Cardiac muscle cell (in vitro differentiated cells and primary cell): ENCODE measurements around the gene TBC1D8. TPM values are rescaled to one million over a fixed set of nuclear protein-coding genes. Genes with fewer than 3 reads are reported as not detected.

ENCODE experiments used
- DNase-seq, 2 donors: peaks; one replicate each; pipeline versions ENCODE4 v3.0.0 to v3.0.0-alpha.2; 2010 to 2017; ENCODE audit warnings: low read depth in 1 of 2, low spot score in 1 of 2
- H3K27ac ChIP-seq: fragments of 200-600 bp; sonication (generic); 2 replicates; pipeline ENCODE4 v1.5.1; 2016
- H3K27me3 ChIP-seq: fragments of 200-600 bp; sonication (generic); 2 replicates; pipeline ENCODE4 v1.6.0; 2016; ENCODE audit warnings: control low read depth
- H3K36me3 ChIP-seq: fragments of 200-600 bp; sonication (generic); 2 replicates; pipeline ENCODE4 v1.5.1; 2016; ENCODE audit warnings: control low read depth
- H3K4me1 ChIP-seq: fragments of 200-600 bp; sonication (generic); 2 replicates; pipeline ENCODE4 v1.8.1; 2017; ENCODE audit warnings: low read depth, mild to moderate bottlenecking, mixed run types
- H3K4me3 ChIP-seq: fragments of 200-600 bp; sonication (generic); 2 replicates; pipeline ENCODE4 v1.5.1; 2016; ENCODE audit warnings: mild to moderate bottlenecking
- H3K9me3 ChIP-seq: fragments of 200-600 bp; sonication (generic); 2 replicates; pipeline ENCODE4 v1.5.1; 2017; ENCODE audit warnings: low read depth, mild to moderate bottlenecking, control low read depth
- polyA plus RNA-seq: library from polyadenylated mRNA; unstranded; fragments of >200 nt; fragmentation: Nextera tagmentation; extraction: Ambion mirVana; gene quantifications from 2 replicates; pipeline ENCODE4 v1.2.1, GENCODE V29; 2016
- total RNA-seq: library from RNA; depleted of rRNA; stranded (reverse); fragments of >200 nt; gene quantifications from 2 replicates; pipeline ENCODE4 v1.2.3, GENCODE V29; 2016
- TF ChIP-seq, protein P1 (sequence below): IDR thresholded peaks from 2 replicates; pipeline ENCODE4 v1.5.1; 2012; ENCODE audit warnings: low read depth, mild to moderate bottlenecking, low read length

TBC1D8 gene
- total and polyA plus RNA-seq, 2 experiments from 2014 or later = 15.2 to 23.2 TPM

DNA sequence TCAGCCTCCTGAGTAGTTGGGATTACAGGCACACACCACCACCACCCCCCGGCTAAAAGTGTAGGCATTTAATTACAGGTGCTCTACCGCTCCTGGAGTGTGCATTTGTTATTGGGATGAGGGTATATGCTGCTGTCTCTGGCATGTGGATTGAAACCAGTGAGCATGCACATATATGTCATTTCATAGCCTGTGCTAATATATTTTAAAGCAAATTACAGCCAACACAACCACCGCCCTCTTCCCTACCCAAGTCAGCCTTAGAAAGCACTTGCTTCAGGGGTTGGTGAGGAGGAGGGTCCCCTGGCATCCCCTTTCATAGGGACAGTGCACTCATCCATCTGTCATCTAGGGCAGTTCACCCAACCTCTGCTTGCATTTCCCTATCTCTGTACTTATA, 10.5 kb upstream of the TBC1D8 start:
- Histone ChIP-seq H3K9me3 (no peaks in the 10 kb centered on the region), H3K4me3 (no peak overlapping the region), H3K36me3 (no peaks in the 10 kb centered on the region), H3K27ac (no peak overlapping the region), H3K4me1 (no peaks in the 10 kb centered on the region), H3K27me3 (no peaks in the 10 kb centered on the region)
- no peak for DNase-seq
- TF ChIP-seq, protein P1, sequence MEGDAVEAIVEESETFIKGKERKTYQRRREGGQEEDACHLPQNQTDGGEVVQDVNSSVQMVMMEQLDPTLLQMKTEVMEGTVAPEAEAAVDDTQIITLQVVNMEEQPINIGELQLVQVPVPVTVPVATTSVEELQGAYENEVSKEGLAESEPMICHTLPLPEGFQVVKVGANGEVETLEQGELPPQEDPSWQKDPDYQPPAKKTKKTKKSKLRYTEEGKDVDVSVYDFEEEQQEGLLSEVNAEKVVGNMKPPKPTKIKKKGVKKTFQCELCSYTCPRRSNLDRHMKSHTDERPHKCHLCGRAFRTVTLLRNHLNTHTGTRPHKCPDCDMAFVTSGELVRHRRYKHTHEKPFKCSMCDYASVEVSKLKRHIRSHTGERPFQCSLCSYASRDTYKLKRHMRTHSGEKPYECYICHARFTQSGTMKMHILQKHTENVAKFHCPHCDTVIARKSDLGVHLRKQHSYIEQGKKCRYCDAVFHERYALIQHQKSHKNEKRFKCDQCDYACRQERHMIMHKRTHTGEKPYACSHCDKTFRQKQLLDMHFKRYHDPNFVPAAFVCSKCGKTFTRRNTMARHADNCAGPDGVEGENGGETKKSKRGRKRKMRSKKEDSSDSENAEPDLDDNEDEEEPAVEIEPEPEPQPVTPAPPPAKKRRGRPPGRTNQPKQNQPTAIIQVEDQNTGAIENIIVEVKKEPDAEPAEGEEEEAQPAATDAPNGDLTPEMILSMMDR = no peak

DNA sequence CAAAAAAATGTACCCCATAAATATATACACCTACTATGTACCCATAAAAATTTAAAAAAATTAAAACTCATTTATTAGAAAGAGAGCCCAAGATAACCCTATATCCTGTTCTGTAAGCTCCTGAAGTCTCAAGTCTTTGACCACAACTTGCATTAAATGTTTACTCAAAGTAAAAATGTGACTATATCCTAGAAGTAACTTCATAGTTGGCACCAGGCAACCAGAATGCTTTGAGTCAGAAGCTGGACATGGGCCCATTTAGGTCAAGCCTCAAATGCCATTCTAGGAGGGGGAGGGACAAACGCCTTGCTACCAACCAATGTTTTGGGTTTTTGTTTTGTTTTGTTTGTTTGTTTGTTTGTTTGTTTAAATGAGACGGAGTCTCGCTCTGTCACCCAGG, 9.3 kb upstream of the TBC1D8 start:
- Histone ChIP-seq H3K27me3 (no peaks in the 10 kb centered on the region), H3K36me3 (no peaks in the 10 kb centered on the region), H3K9me3 (no peaks in the 10 kb centered on the region), H3K27ac (no peak overlapping the region), H3K4me1 (no peaks in the 10 kb centered on the region), H3K4me3 (no peak overlapping the region)
- DNase-seq = peak in 1 of 2 donors; percentile 61
- TF ChIP-seq, protein P1 = no peak

DNA sequence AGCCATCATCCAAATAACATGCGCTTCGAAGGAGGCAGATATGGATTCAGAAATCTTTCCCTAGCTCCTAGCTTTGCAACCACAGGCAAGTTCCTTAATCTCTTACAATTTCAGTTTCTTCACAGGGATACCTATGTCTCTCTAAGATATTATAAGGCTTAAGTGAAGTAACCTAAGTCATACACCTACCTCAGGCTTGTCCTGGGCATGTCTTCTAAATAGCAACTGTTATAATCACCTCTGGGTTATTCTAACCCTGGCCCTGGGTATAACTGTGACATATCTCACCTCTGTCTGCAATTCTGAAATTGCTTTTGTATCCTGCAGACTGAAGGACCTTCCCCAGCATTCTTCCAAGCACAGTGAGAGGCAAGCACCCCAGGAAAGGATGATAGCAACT, 8.3 kb upstream of the TBC1D8 start:
- Histone ChIP-seq H3K9me3 (no peaks in the 10 kb centered on the region), H3K4me3 (no peak overlapping the region), H3K36me3 (no peaks in the 10 kb centered on the region), H3K27ac (no peak overlapping the region), H3K27me3 (no peaks in the 10 kb centered on the region), H3K4me1 (peaks cover 5% of the 10 kb centered on the region)
- TF ChIP-seq, protein P1 = no peak
- DNase-seq = no peak

DNA sequence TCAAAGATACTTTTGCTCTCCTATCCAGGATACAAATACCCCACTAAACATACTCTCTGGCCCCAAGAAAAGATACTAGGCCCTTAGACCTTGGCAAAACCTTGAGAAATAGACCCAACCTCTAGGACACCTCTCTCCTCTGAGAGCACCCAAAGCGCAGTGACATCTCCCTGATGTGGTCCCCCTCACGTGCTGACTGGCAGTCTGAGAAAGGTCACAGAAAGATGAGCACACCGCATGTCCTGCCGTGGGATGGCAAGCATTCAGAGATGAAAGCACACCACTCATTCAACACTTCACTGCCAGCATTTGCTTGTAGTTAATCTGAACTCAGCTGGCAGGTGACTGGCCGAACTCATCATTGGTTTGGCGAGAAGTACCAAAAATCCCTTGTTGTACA, 6.1 kb upstream of the TBC1D8 start:
- DNase-seq = no peak
- no peaks in the 10 kb centered on the region for H3K36me3 ChIP-seq
- H3K4me1 ChIP-seq = peaks cover 27% of the 10 kb centered on the region
- H3K27ac ChIP-seq = no peak overlapping the region
- no peaks in the 10 kb centered on the region for H3K9me3 ChIP-seq
- TF ChIP-seq, protein P1 = no peak
- no peak overlapping the region for H3K4me3 ChIP-seq
- H3K27me3 ChIP-seq = no peaks in the 10 kb centered on the region

DNA sequence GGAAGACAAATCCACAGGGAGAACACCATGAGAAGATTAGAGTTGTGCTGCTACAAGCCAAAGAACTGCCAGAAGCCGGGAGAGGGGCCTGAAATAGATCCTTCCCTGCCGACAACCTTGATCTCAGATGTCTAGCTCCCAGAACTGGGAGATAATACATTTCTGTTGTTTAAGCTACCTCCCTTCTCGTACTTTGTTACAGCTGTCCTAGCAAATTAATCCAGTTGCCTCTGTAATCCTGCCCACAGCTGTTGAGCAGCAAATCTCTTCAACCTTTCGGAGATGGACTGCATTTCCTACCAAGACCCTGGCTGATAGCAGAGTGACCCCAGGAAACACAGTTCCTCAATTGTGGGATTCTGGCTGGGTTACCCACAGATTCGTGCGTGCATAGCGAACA, 2.6 kb upstream of the TBC1D8 start:
- Histone ChIP-seq H3K27me3 (no peaks in the 10 kb centered on the region), H3K36me3 (no peaks in the 10 kb centered on the region), H3K4me3 (no peak overlapping the region), H3K9me3 (no peaks in the 10 kb centered on the region), H3K4me1 (peaks cover 34% of the 10 kb centered on the region), H3K27ac (peak overlapping the region; percentile 75)
- TF ChIP-seq, protein P1 = no peak
- peak in 1 of 2 donors; percentile 25 for DNase-seq
